ENCODE results near the gene CYTL1.
"Not testable (repeated sequence)": the region's sequence is repeated elsewhere in the genome, so short reads cannot be mapped to it uniquely, and the experiment has no call there.

Gene CYTL1

DNA sequence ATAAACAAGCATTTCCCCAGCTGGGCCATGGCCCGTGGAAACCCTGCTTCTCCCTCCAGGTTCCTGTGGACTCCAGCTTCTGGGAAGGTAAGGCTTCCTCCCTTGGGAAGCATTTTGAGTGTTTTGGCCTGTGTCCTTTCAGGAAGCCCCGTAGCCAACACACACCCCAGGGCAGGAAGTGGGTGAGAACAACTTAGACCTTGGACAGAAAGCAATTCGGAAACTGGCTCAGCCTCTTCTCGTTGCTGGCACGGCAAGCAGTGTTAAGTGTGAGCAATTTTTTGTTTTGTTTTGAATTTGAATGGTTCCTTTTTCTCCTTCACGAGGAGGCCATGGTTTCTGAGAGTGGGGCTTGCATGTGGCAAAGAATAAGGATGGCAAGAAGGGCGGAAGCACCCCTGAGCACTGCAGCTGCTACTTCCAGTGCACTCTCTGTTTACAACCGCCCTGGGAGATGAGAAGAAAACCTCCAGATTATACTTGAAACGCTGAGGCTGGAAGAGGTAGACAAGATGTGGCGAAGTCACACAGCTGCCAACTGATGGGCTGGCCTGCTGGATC lies 14.1 kb upstream of the CYTL1 start:
- no peak for DNase-seq

DNA sequence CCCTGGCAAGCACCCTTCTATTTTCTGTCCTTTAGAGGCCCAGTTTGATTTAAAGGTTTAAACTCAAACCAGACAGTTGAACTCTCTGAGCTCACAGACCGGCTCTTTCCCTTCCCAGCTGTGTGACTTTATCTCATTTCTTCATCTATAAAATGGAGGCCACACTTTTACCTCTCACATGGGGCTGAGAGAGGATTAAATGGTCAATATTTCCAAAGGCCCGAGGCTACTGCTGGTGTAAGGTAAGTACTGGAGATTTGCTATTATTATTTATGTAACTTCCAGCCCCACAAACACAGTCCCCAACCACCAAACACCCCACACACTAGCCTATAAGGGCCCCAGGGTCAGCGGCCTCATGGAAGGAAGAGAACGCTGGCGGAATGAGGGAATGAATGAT lies 13.6 kb upstream of the CYTL1 start:
- no peak for DNase-seq

GRCh38 chr4:5030927-5031326 lies 11.7 kb upstream of the CYTL1 start:
- no peak for DNase-seq

GRCh38 chr4:5030221-5030620 lies 11.0 kb upstream of the CYTL1 start:
- no peak for DNase-seq

GRCh38 chr4:5029447-5029846 lies 10.2 kb upstream of the CYTL1 start:
- no peak for DNase-seq

GRCh38 chr4:5028480-5028879 lies 9.2 kb upstream of the CYTL1 start:
- no peak for DNase-seq

DNA sequence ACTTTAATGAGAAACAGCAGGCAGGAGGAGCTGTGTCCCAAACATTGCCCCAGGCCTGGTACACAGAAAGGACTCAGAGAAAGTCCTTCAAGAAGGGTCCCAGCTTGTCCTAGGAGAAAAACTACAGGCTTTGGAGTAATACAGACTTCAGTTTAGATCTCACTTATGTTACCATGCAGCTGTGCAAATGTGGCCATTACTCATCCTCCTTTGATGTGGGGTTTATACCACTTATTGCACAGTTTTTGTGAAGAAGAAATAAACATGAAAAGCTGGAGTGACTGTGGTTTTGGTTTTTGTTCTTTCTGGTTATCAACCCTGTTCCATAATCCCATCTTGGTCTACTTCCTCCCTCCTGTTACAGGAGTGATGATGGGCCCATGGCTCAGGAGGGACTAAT lies 8.1 kb upstream of the CYTL1 start:
- DNase-seq, result no peak

GRCh38 chr4:5026371-5026770 lies 7.1 kb upstream of the CYTL1 start:
- no peak for DNase-seq

DNA sequence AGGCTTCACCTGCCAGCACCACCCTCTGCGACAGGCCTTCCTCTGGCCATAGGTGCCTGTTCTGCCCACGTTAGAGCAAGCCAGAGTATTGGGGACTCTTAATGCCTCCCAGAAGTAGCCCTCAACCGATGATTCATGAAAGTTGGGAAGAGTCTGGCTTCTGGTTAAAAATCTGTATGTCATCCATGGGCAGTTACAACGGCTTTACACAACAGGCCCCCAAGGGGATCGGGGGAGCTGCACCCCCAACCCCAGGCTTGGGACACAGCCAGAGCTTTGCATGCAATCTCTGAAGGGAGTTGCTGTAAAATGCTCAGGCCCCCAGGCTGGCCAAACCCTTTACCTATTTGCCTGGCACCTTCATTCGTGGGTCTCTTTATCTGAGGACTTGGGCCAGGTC lies 5.4 kb upstream of the CYTL1 start:
- DNase-seq, result no peak

DNA sequence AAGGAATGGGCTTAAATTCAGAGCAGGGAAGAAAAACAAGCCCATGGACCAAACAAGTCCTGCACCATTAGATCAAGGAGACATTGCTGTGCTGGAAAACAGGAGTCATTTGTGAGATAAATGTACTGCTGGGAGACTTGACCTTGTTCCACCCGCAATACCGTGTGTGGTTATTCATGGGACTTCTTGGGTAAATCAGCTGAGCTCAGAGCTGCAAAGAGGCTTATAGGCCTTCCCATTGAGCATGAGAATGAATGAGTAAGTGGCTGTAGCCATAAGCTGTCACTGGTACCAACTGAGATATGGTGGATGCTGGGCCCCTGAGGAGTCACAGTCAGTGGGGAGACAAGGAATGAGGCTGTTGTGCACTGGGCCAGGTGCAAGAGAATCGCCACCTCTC lies 2.3 kb upstream of the CYTL1 start:
- DNase-seq, result no peak

DNA sequence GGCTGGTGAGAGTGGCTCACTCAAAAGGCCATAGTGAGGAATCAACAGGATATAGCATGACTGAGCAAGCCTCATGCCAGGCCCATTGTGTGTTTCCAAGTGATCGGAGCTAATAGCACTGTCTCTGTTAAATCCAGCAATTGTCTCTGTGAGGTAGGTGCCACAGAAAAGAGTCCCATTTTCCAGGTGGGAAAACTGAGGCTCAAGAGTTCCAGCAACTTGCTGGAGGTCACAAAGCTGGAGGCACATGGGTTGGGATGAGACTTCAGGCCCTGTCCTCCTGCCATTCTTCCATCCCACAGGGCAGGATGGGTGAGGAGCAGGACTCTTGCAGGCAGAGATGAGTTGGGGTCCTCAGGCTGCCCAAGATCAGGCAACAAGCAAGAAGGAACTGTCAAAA lies 1.1 kb upstream of the CYTL1 start:
- no peak for DNase-seq

- DNase-seq, result no peak
Measured at GRCh38 chr4:5019796-5020195, 538 bp upstream of the CYTL1 start.

DNA sequence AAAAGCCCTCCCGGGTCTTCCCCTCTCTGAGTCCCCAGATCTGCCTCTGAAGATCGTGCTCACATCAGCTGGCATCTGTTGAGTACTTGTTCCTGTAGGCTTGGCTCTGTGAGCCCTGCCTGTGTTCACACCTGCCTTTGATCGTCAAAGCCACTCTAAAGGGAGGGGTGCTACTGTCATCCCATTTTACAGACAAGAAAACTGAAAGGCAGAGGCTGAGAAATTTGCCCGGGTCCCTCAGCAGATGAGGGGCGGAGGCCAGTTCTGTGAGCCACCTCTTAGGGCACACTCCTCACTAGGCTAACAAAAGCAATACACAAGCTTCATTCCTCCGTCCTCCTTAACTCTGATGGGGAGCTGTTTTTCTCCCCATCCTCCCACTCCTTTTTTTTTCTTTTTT lies 655 bp downstream of the CYTL1 start:
- DNase-seq, result no peak

DNA sequence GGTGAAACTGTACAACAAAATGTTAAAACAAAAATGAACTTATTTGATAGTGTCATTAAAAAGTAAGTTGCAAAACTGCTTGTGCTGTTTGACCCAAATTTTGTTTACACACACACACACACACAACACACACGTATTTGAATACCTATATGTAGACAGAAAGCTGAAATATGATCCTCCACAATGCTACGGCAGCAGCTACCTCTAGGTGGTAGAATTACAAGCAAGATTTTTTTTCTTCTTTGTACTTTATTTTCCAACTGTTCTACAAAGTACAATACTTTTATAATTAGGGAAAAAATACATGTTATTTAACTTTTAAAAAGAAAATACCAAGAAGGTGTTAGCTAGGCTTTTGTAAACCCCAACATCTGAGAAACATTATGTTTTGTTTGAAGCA lies 1.2 kb downstream of the CYTL1 start:
- peak; percentile 4 for DNase-seq

DNA sequence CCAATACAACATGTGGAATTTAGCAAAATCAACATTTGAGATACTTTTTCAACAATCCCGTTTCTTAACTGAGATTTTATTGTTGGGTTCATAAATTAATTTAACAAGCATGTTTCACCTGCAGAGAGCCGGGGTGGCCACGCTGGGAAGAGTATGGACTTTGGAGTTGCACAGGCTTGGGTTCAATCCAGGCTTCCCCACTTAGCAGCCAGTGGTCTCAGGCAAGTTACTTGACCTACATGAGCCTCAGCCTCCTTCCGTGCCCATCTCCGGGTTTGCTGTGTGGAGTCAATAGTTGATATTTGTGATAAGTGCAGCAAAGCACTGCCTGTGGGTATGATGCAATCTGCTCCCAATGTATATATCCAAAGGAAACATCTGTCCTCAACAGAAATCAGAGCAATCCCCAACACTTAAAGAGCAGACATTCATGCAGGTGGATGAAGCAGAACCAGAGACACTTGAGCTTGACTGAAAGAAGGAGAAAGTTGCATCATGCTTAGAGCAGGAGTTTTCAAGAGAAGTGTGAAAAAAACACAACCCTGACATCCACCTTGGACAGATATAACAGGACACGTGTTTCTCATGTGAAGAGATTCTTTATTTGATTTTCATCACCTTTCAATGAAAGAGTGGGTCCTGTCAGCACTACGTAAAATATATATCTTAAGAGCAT lies 5.1 kb downstream of the CYTL1 start:
- DNase-seq, result no peak

DNA sequence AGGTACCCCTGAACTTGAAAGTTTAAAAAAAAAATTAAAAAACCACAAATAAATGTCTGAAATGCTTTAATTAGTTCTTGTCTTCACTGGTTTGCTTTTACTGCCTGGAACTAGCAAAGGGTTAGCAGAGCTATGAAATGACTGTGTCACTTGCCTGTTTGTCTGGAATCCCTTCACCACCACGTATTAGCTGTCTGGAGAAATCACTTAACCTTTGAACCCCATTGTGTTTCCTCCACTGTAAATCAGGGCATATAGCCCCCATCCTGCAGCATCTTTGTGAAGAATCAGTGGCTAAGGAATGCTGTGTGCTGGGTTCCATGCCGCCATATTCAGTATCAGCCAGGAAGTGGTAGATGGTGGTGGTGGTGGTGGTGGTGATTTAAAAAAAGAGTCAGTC lies 6.3 kb downstream of the CYTL1 start:
- no peak for DNase-seq

- DNase-seq, result no peak
Measured at GRCh38 chr4:5012244-5012898, 6.9 kb downstream of the CYTL1 start.

DNA sequence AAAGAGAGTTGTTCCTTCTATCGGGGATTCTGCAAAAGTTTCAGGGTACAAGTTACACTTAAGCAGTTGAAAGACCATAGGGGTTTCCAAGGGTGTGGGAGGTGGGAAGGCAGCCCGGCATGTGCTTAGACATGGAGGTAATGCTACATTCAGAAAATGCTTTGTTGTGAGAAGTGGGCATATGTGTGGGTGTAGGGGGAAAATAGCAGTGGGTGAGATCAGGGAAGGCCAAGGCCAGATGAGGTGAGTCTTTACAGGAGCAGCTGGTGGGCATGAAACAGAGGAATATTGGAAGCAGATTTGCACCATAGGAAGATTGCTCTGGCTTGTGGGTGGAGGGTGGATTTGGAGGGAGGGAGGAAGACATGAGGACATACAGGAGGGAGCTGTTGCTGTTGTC lies 8.3 kb downstream of the CYTL1 start:
- no peak for DNase-seq

- no peak for DNase-seq
Measured at GRCh38 chr4:5009796-5010195, 9.5 kb downstream of the CYTL1 start.

- DNase-seq, result not testable (repeated sequence)
Measured at GRCh38 chr4:5006932-5007331, 12.3 kb downstream of the CYTL1 start.

GRCh38 chr4:5004496-5004895 lies 14.8 kb downstream of the CYTL1 start:
- DNase-seq, result no peak

GRCh38 chr4:5003918-5004317 lies 15.3 kb downstream of the CYTL1 start:
- DNase-seq, result no peak

DNA sequence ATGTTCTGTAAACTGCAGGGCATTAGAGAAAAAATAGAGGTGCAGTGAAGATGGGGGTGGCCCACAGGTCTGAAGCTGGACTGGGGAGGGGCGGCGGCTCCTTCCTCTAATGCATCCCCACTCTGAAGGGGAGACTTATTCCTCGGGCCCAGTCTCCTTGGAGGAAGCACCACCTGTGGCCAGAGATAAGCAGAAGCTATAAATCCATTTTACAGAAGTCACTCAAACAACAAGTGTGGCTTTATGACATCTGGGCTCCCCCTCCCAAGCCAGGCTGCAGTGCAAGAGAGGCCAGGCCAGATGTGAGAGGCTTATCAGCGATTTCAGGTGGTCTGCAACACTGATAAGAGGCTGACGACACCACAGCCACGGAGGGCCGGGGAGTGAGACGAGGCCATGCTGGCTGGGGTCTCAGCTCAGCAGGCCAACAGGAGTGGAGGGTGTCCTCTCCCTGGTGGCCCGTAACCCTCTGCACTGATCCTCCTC lies 15.8 kb downstream of the CYTL1 start:
- DNase-seq, result no peak

GRCh38 chr4:5001641-5002040 lies 17.6 kb downstream of the CYTL1 start:
- DNase-seq, result not testable (repeated sequence)

DNA sequence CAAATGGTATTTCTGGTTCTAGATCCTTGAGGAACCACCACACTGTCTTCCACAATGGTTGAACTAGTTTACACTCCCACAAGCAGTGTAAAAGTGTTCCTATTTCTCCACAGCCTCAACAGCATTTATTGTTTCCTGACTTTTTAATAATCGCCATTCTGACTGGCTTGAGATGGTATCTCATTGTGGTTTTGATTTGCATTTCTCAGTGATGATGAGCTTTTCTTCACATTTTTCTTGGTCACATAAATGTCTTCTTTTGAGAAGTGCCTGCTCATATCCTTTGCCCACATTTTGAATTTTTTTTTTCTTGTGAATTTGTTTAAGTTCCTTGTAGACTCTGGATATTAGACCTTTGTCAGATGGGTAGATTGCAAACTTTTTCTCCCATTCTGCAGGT lies 22.3 kb downstream of the CYTL1 start:
- DNase-seq, result not testable (repeated sequence)
